ENCODE measurements around the gene NAA40. TPM values are rescaled to one million over a fixed set of nuclear protein-coding genes. Genes with fewer than 3 reads are reported as not detected.
A peak's percentile ranks its signal among the peaks of the same experiment; 100 is the strongest.

NAA40 gene
- polyA plus RNA-seq, 1 experiment: 16.1 TPM

- Histone ChIP-seq H3K36me3 (ENCODE audit: control insufficient read depth, insufficient read depth, low read length) (peaks cover 21% of the 10 kb centered on the region), H3K4me3 (ENCODE audit: low read depth, low read length) (no peak overlapping the region), H3K27me3 (ENCODE audit: control insufficient read depth, insufficient read depth, low read length) (no peaks in the 10 kb centered on the region)
- ChIA-PET POLR2A (no interaction called here), CTCF (interaction anchor here (0.6 to 6.8 kb wide), 20 partner anchors 9 to 163 kb away, joined by 3 to 239 read pairs (median 6); partner anchors contain the start of gene COX8A)
- no peak for TF ChIP-seq CTCF (IDR thresholded peaks at IDR 0.05; ENCODE audit: insufficient read depth, low read depth, low read length)
- DNase-seq (ENCODE audit: low read depth): no peak
Observed at GRCh38 chr11:63999349-64000025, 60.7 kb downstream of the NAA40 start.

GRCh38 chr11:64000026-64000739 is 61.4 kb downstream of the NAA40 start:
- peaks cover 18% of the 10 kb centered on the region for H3K36me3 ChIP-seq (ENCODE audit: control insufficient read depth, insufficient read depth, low read length)
- peak overlapping the region; percentile 28 for H3K4me3 ChIP-seq (ENCODE audit: low read depth, low read length)

GRCh38 chr11:64000740-64001483 is 62.1 kb downstream of the NAA40 start:
- no peak for TF ChIP-seq CTCF (IDR thresholded peaks at IDR 0.05; ENCODE audit: insufficient read depth, low read depth, low read length)
- Histone ChIP-seq H3K4me3 (ENCODE audit: low read depth, low read length) (peak overlapping the region; percentile 28), H3K27me3 (ENCODE audit: control insufficient read depth, insufficient read depth, low read length) (no peaks in the 10 kb centered on the region), H3K36me3 (ENCODE audit: control insufficient read depth, insufficient read depth, low read length) (peaks cover 18% of the 10 kb centered on the region)
- POLR2A ChIA-PET: interaction anchor here (0.6 kb wide), 1 partner anchor 235 kb away, joined by 7 read pairs; no protein-coding TSS in a partner anchor
- CTCF ChIA-PET: interaction anchor here (0.7 to 6.8 kb wide), 31 partner anchors 11 to 302 kb away, joined by 3 to 239 read pairs (median 5); partner anchors contain the start of genes COX8A and STIP1
- DNase-seq (ENCODE audit: low read depth): no peak

More at GRCh38 chr11:64000026-64000739, 61.4 kb downstream of the NAA40 start:
- DNase-seq (ENCODE audit: low read depth): no peak
- ChIA-PET POLR2A (interaction anchor here (0.6 kb wide), 1 partner anchor 234 kb away, joined by 7 read pairs; no protein-coding TSS in a partner anchor), CTCF (interaction anchor here (0.6 to 6.8 kb wide), 30 partner anchors 10 to 303 kb away, joined by 3 to 239 read pairs (median 4); partner anchors contain the start of genes COX8A and STIP1)
- TF ChIP-seq CTCF (IDR thresholded peaks at IDR 0.05; ENCODE audit: insufficient read depth, low read depth, low read length): peak; percentile 48
- H3K27me3 ChIP-seq (ENCODE audit: control insufficient read depth, insufficient read depth, low read length): no peaks in the 10 kb centered on the region

- CTCF ChIA-PET: interaction anchor here (0.6 to 6.8 kb wide), 17 partner anchors 11 to 301 kb away, joined by 3 to 239 read pairs (median 4); partner anchors contain the start of gene STIP1
- Histone ChIP-seq H3K4me3 (ENCODE audit: low read depth, low read length) (no peak overlapping the region), H3K36me3 (ENCODE audit: control insufficient read depth, insufficient read depth, low read length) (peaks cover 10% of the 10 kb centered on the region), H3K27me3 (ENCODE audit: control insufficient read depth, insufficient read depth, low read length) (no peaks in the 10 kb centered on the region)
- POLR2A ChIA-PET: no interaction called here
- no peak for TF ChIP-seq CTCF (IDR thresholded peaks at IDR 0.05; ENCODE audit: insufficient read depth, low read depth, low read length)
- DNase-seq (ENCODE audit: low read depth): no peak
Observed at GRCh38 chr11:64001484-64002420, 63.0 kb downstream of the NAA40 start.

Data from BJ (cell line).